ENCODE data around the gene VPS13D.

The VPS13D gene

GRCh38 chr1:12410351-12410750 lies 180.5 kb downstream of the VPS13D start:
- no peak for DNase-seq

- DNase-seq: no peak
These were observed 181.3 kb downstream of the VPS13D start for GRCh38 chr1:12411098-12411497.

GRCh38 chr1:12411747-12412146 lies 181.9 kb downstream of the VPS13D start:
- DNase-seq: no peak

- DNase-seq: no peak
These were observed 182.6 kb downstream of the VPS13D start for GRCh38 chr1:12412439-12412838.

GRCh38 chr1:12413664-12414410 lies 184.0 kb downstream of the VPS13D start:
- DNase-seq: no peak

- no peak for DNase-seq
These were observed 184.7 kb downstream of the VPS13D start for GRCh38 chr1:12414444-12415018.

- no peak for DNase-seq
These were observed 185.2 kb downstream of the VPS13D start for GRCh38 chr1:12415038-12415466.

GRCh38 chr1:12416101-12416500 lies 186.3 kb downstream of the VPS13D start:
- no peak for DNase-seq

- no peak for DNase-seq
These were observed 186.9 kb downstream of the VPS13D start for GRCh38 chr1:12416744-12417143.

GRCh38 chr1:12417389-12417788 lies 187.6 kb downstream of the VPS13D start:
- DNase-seq: no peak

- no peak for DNase-seq
These were observed 190.3 kb downstream of the VPS13D start for GRCh38 chr1:12420171-12420570.

GRCh38 chr1:12422488-12422887 lies 192.7 kb downstream of the VPS13D start:
- DNase-seq: no peak

- no peak for DNase-seq
These were observed 194.3 kb downstream of the VPS13D start for GRCh38 chr1:12424087-12424529.

GRCh38 chr1:12424793-12425192 lies 195.0 kb downstream of the VPS13D start:
- no peak for DNase-seq

- no peak for DNase-seq
These were observed 196.2 kb downstream of the VPS13D start for GRCh38 chr1:12426030-12426429.

- no peak for DNase-seq
These were observed 198.5 kb downstream of the VPS13D start for GRCh38 chr1:12428334-12428733.

GRCh38 chr1:12430525-12430924 lies 200.7 kb downstream of the VPS13D start:
- DNase-seq: no peak

GRCh38 chr1:12432897-12433296 lies 203.1 kb downstream of the VPS13D start:
- no peak for DNase-seq

GRCh38 chr1:12433323-12434053 lies 203.7 kb downstream of the VPS13D start:
- no peak for DNase-seq

- peak in 1 of 4 experiments; percentile 18 for DNase-seq
These were observed 204.3 kb downstream of the VPS13D start for GRCh38 chr1:12434174-12434573.

- no peak for DNase-seq
These were observed 204.9 kb downstream of the VPS13D start for GRCh38 chr1:12434686-12435085.

GRCh38 chr1:12435639-12436344 lies 206.0 kb downstream of the VPS13D start:
- DNase-seq: no peak

- no peak for DNase-seq
These were observed 206.5 kb downstream of the VPS13D start for GRCh38 chr1:12436345-12436658.
